ENCODE results near the gene GDE1. TPM values are rescaled to one million over a fixed set of nuclear protein-coding genes. Genes with fewer than 3 reads are reported as not detected.

Gene GDE1
- total and polyA plus RNA-seq, 4 donors: 14.8 to 39.1 (median 23.6) TPM

GRCh38 chr16:19503461-19504075 lies 18.3 kb downstream of the GDE1 start:
- DNase-seq (ENCODE audit: low spot score): no peak
- Histone ChIP-seq H3K27me3 (ENCODE audit: control insufficient read depth in 4 of 4, insufficient read depth in 4 of 4, low read length in 3 of 4) (no peaks in the 10 kb centered on the region), H3K9ac (ENCODE audit: low read depth in 1 of 2, low read length in 2 of 2) (no peak overlapping the region), H3K4me1 (ENCODE audit: control insufficient read depth in 4 of 4, insufficient read depth in 4 of 4, low read length in 3 of 4) (no peaks in the 10 kb centered on the region), H3K4me3 (ENCODE audit: low read depth in 1 of 3, low read length in 3 of 3) (no peak overlapping the region), H3K36me3 (ENCODE audit: control insufficient read depth in 4 of 4, insufficient read depth in 3 of 4, low read depth in 1 of 4, low read length in 3 of 4) (peaks cover 4 to 19% (median 8%) of the 10 kb centered on the region in 4 donors), H3K27ac (ENCODE audit: low read depth in 1 of 2, low read length in 2 of 2) (no peak overlapping the region), H3K9me3 (ENCODE audit: control insufficient read depth in 4 of 4, low read length in 3 of 4) (no peaks in the 10 kb centered on the region)
- TF ChIP-seq EGR1 (IDR thresholded peaks at IDR 0.05; ENCODE audit: low read depth in 2 of 2): no peak
- TF ChIP-seq, protein P1, sequence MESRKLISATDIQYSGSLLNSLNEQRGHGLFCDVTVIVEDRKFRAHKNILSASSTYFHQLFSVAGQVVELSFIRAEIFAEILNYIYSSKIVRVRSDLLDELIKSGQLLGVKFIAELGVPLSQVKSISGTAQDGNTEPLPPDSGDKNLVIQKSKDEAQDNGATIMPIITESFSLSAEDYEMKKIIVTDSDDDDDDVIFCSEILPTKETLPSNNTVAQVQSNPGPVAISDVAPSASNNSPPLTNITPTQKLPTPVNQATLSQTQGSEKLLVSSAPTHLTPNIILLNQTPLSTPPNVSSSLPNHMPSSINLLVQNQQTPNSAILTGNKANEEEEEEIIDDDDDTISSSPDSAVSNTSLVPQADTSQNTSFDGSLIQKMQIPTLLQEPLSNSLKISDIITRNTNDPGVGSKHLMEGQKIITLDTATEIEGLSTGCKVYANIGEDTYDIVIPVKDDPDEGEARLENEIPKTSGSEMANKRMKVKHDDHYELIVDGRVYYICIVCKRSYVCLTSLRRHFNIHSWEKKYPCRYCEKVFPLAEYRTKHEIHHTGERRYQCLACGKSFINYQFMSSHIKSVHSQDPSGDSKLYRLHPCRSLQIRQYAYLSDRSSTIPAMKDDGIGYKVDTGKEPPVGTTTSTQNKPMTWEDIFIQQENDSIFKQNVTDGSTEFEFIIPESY (IDR thresholded peaks at IDR 0.05): no peak
- no peak for TF ChIP-seq YY1 (IDR thresholded peaks at IDR 0.05)
- TF ChIP-seq REST (IDR thresholded peaks at IDR 0.05): no peak
- TF ChIP-seq FOXA2 (IDR thresholded peaks at IDR 0.05): no peak
- 95% methylated on average over 5 of the region's 5 CpGs for WGBS

DNA sequence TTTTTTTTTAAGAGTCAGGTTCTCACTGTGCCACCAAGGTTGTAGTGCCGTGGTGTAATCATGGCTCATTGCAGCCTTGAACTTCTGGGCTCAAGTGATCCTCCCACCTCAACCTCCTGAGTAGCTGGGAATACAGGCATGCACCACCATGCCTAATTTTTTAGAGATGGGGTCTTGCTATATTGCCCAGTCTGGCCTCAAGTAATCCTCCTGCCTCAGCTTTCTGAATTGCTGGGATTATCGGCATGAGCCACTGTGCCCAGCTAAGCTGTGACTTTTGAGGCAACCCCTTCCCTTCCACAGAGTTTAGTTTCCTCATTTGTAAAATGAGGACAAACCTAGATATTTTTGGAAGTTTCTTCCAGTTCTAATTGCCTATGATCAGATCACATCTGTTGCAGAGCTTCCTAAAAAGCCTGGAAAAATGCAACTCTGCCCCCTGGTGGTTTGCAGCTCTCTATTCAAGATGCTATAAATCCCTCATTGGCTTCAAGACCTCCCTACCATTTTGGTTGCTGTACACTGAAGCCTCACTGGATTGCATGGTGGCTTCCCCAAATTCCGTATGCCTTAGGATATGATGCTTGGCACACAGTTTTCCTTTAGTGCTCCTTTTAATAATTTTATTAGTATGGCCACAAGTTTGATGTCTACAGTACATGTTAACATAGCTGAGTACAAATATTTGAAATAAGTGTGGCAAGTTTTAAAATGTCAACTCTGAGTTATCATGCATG lies 19.3 kb downstream of the GDE1 start:
- 92% methylated on average over 3 of the region's 3 CpGs for WGBS
- no peaks in the 10 kb centered on the region for H3K27me3 ChIP-seq (ENCODE audit: control insufficient read depth in 4 of 4, insufficient read depth in 4 of 4, low read length in 3 of 4)
- no peak overlapping the region for H3K27ac ChIP-seq (ENCODE audit: low read depth in 1 of 2, low read length in 2 of 2)
- TF ChIP-seq RAD21 (IDR thresholded peaks at IDR 0.05) (peak; percentile 93 to 95), EGR1 (IDR thresholded peaks at IDR 0.05; ENCODE audit: low read depth in 2 of 2) (no peak), GABPA (IDR thresholded peaks at IDR 0.05 in 1 of 2, conservative IDR thresholded peaks at IDR 0.05 in 1 of 2) (no peak), HNF4A (conservative IDR thresholded peaks at IDR 0.05) (no peak), CTCF (IDR thresholded peaks at IDR 0.05; ENCODE audit: low read depth, low read length, missing input control) (peak; percentile 80), YY1 (IDR thresholded peaks at IDR 0.05) (no peak), FOXA2 (IDR thresholded peaks at IDR 0.05) (no peak)
- H3K9ac ChIP-seq (ENCODE audit: low read depth in 1 of 2, low read length in 2 of 2): no peak overlapping the region
- H3K4me1 ChIP-seq (ENCODE audit: control insufficient read depth in 4 of 4, insufficient read depth in 4 of 4, low read length in 3 of 4): no peaks in the 10 kb centered on the region
- DNase-seq (ENCODE audit: low spot score): peak; percentile 85
- H3K9me3 ChIP-seq (ENCODE audit: control insufficient read depth in 4 of 4, low read length in 3 of 4): no peaks in the 10 kb centered on the region
- peaks cover 4 to 19% (median 8%) of the 10 kb centered on the region in 4 donors for H3K36me3 ChIP-seq (ENCODE audit: control insufficient read depth in 4 of 4, insufficient read depth in 3 of 4, low read depth in 1 of 4, low read length in 3 of 4)
- H3K4me3 ChIP-seq (ENCODE audit: low read depth in 1 of 3, low read length in 3 of 3): no peak overlapping the region
